HepG2 (cell line): ENCODE measurements around the gene TBC1D22A. TPM values are rescaled to one million over a fixed set of nuclear protein-coding genes. Genes with fewer than 3 reads are reported as not detected.

Experiments
- ATAC-seq: fragments of 200-7000 bp; cut with Tn5 transposase; 3 replicates; pipeline ENCODE4 v1.9.1; 2020; ENCODE audit warnings: mild to moderate bottlenecking, moderate library complexity
- BruUV-seq: library from RNA; stranded (reverse); fragments of 400-500 nt; replicated peaks from 2 replicates; lab custom pipeline; 2021; lab: Mats Ljungman, UMichigan
- CTCF ChIA-PET: fragments of 300-600 bp; formaldehyde crosslinking; extraction: SDS; loops from one replicate; lab custom pipeline; 2021; ENCODE audit warnings: low total read pairs, inconsistent platforms, low intra/inter-chr PET ratio; lab: Yijun Ruan, JAX
- POLR2A ChIA-PET: fragments of 350-600 bp; sonication (Branson Sonifier 250); formaldehyde crosslinking; loops from one replicate; lab custom pipeline; 2020; ENCODE audit warnings: antibody characterized with exemption, inconsistent platforms; lab: Yijun Ruan, JAX
- DNase-seq: peaks from one replicate; pipeline ENCODE4 v3.0.0-alpha.2; 2015; ENCODE audit warnings: low spot score
- FAIRE-seq: peaks from 3 replicates; lab custom pipeline; 2011; peaks lifted over from hg19 to GRCh38; lab: Jason Lieb, UNC
- H2AFZ ChIP-seq: one replicate; pipeline ENCODE4 v1.6.1; 2011; ENCODE audit warnings: low read length, inconsistent platforms
- H3K27ac ChIP-seq: fragments of 300-600 bp; 3 replicates; pipeline ENCODE4 v1.8.0; 2011; ENCODE audit warnings: mixed run types, mild to moderate bottlenecking, mixed read lengths, low read length, inconsistent platforms; ENCODE audit not compliant: insufficient read depth; ENCODE audit errors: extremely low read length
- H3K27me3 ChIP-seq, 2 experiments: fragments of 200-600 bp in 1 of 2; 2 replicates in 1 of 2; 3 replicates in 1 of 2; pipeline versions ENCODE4 v1.6.0 to v1.8.0; 2011; ENCODE audit warnings: low read length in 2 of 2, mild to moderate bottlenecking in 2 of 2, moderate library complexity in 2 of 2, inconsistent platforms in 1 of 2; ENCODE audit not compliant: insufficient read depth in 2 of 2, control insufficient read depth in 1 of 2
- H3K36me3 ChIP-seq, 2 experiments: fragments of 200-600 bp in 1 of 2; replicated peaks in 1 of 2; 2 replicates in 1 of 2; 3 replicates in 1 of 2; pipeline versions ENCODE4 v1.5.1 to v1.8.0; 2011; ENCODE audit warnings: low read length in 2 of 2, inconsistent platforms in 1 of 2; ENCODE audit not compliant: insufficient read depth in 2 of 2, control insufficient read depth in 1 of 2
- H3K4me1 ChIP-seq: 2 replicates; pipeline ENCODE4 v1.5.1; 2012; ENCODE audit warnings: low read length, inconsistent platforms; ENCODE audit not compliant: insufficient read depth
- H3K4me2 ChIP-seq: 2 replicates; pipeline ENCODE4 v1.6.0; 2011; ENCODE audit warnings: low read depth, low read length, inconsistent platforms
- H3K4me3 ChIP-seq, 3 experiments: fragments of 200-600 bp in 1 of 3; sonication (generic), shearing (Covaris generic) in 1 of 3; replicated peaks in 1 of 3; 2 replicates each; pipeline ENCODE4 v1.5.1; 2011 to 2016; ENCODE audit warnings: low read length in 3 of 3, inconsistent platforms in 2 of 3, low read depth in 2 of 3, mild to moderate bottlenecking in 2 of 3, control low read depth in 1 of 3, mixed read lengths in 1 of 3; ENCODE audit not compliant: insufficient read depth in 1 of 3
- H3K79me2 ChIP-seq: one replicate; pipeline ENCODE4 v1.6.1; 2011; ENCODE audit warnings: low read length, inconsistent platforms; ENCODE audit not compliant: insufficient read depth
- H3K9ac ChIP-seq: 2 replicates; pipeline ENCODE4 v1.6.0; 2011; ENCODE audit warnings: mild to moderate bottlenecking, low read depth, low read length, inconsistent platforms; ENCODE audit not compliant: insufficient read depth
- H3K9me3 ChIP-seq: 2 replicates; pipeline ENCODE4 v1.5.1; 2012; ENCODE audit warnings: mild to moderate bottlenecking, low read length
- H4K20me1 ChIP-seq: 2 replicates; pipeline ENCODE4 v1.6.0; 2011; ENCODE audit warnings: inconsistent platforms, mild to moderate bottlenecking, low read length, moderate library complexity; ENCODE audit not compliant: insufficient read depth
- MNT ChIP-seq: fragments of 450-650 bp; IDR thresholded peaks from 2 replicates; pipeline ENCODE4 v1.6.1; 2016
- RFX3 ChIP-seq: IDR thresholded peaks from 2 replicates; pipeline ENCODE4 v1.6.1; 2016; ENCODE audit warnings: missing biosample characterization, missing genetic modification reagents
- TARDBP ChIP-seq: sonication (generic); formaldehyde crosslinking; IDR thresholded peaks from 2 replicates; pipeline ENCODE4 v1.8.0; 2022; ENCODE audit warnings: mild to moderate bottlenecking, missing genetic modification reagents
- TFDP1 ChIP-seq: IDR thresholded peaks from 2 replicates; pipeline ENCODE4 v1.6.1; 2016; ENCODE audit warnings: missing compliant biosample characterization, missing genetic modification reagents, borderline replicate concordance
- ZNF318 ChIP-seq: sonication (generic); formaldehyde crosslinking; IDR thresholded peaks from 2 replicates; pipeline ENCODE4 v1.4.0; 2020; ENCODE audit warnings: mild to moderate bottlenecking, missing genetic modification reagents
- WGBS: methylation state at CpG from one replicate; pipeline ENCODE4 v1.1.6; 2017; ENCODE audit warnings: low lambda C conversion rate; 5-methylcytosine and 5-hydroxymethylcytosine counted together
- in situ Hi-C: cut with HindIII; loops from 2 replicates; pipeline ENCODE4 v1.10.0; 2017; ENCODE audit warnings: low pct_unique_long_range_greater_than_20kb; ENCODE audit not compliant: extremely low pct_ligation_motif_present
- intact Hi-C: fragments of 100-400 bp; cut with micrococcal nuclease; formaldehyde crosslinking; loops from one replicate; pipeline ENCODE4 v1.10.0; 2022; ENCODE audit not compliant: unreplicated experiment
- polyA plus RNA-seq, 8 experiments: library from polyadenylated mRNA; depleted of rRNA in 3 of 8; stranded (reverse) in 7 of 8; unstranded in 1 of 8; fragments of >200 nt; fragmentation: Illumina TruSeq in 4 of 8; extraction: Trizol in 4 of 8; gene quantifications; 2 replicates each; pipeline versions ENCODE4 v1.2.1 to v1.2.3, GENCODE V29; 2011 to 2016; ENCODE audit warnings: low read depth in 4 of 8, missing spikeins in 1 of 8, mixed read lengths in 1 of 8; ENCODE audit not compliant: insufficient read depth in 1 of 8
- total RNA-seq, 5 experiments: library from RNA; depleted of rRNA; stranded (reverse); fragments of >200 nt; fragmentation: Illumina TruSeq; extraction: Trizol; gene quantifications; 2 replicates each; pipeline ENCODE4 v1.2.3, GENCODE V29; 2016; ENCODE audit warnings: low read depth in 1 of 5

TBC1D22A gene
- total and polyA plus RNA-seq, 2 of the 13 experiments (the other 11 are each of a cell fraction or from before 2014, with no cell fraction given): 17.3 to 18.0 TPM

GRCh38 chr22:47006869-47007268 is 244.4 kb downstream of the TBC1D22A start:
- ATAC-seq (no peak), DNase-seq (no peak), FAIRE-seq (no peak)
- peaks cover 19 to 35% of the 10 kb centered on the region in 2 experiments; a peak in 4 of 5 replicates for H3K36me3 ChIP-seq
- BruUV-seq: no TSS peak
- no peak overlapping the region for H3K4me3 ChIP-seq
- in situ Hi-C loops: no loop called here
- no peaks in the 10 kb centered on the region for H3K27me3 ChIP-seq
- ChIA-PET POLR2A (no interaction called here), CTCF (no interaction called here)
- H3K79me2 ChIP-seq: no peaks in the 10 kb centered on the region
- no peaks in the 10 kb centered on the region; the same call in 1 of the 2 replicates for H4K20me1 ChIP-seq
- intact Hi-C loops: no loop called here
- no peak overlapping the region for H3K27ac ChIP-seq
- no peak overlapping the region for H3K9ac ChIP-seq
- no peaks in the 10 kb centered on the region for H3K4me1 ChIP-seq
- peak; percentile 89 for TF ChIP-seq MNT
- TF ChIP-seq RFX3 (CRISPR knock-in tag): no peak
- no peak overlapping the region for H3K4me2 ChIP-seq
- WGBS: 94% methylated on average over 3 of the region's 5 CpGs
- no peak overlapping the region for H2AFZ ChIP-seq
- H3K9me3 ChIP-seq: no peaks in the 10 kb centered on the region

GRCh38 chr22:47007496-47007895 is 245.0 kb downstream of the TBC1D22A start:
- Histone ChIP-seq H3K9ac (no peak overlapping the region), H3K4me2 (no peak overlapping the region), H4K20me1 (no peaks in the 10 kb centered on the region; the same call in 1 of the 2 replicates), H3K79me2 (no peaks in the 10 kb centered on the region), H3K36me3 (peaks cover 19 to 32% of the 10 kb centered on the region in 2 experiments; a peak in 4 of 5 replicates), H3K27ac (no peak overlapping the region), H3K4me3 (no peak overlapping the region), H3K27me3 (no peaks in the 10 kb centered on the region), H3K9me3 (no peaks in the 10 kb centered on the region), H3K4me1 (no peaks in the 10 kb centered on the region), H2AFZ (no peak overlapping the region)
- FAIRE-seq (no peak), DNase-seq (no peak), ATAC-seq (no peak)
- ChIA-PET CTCF (no interaction called here), POLR2A (no interaction called here)
- in situ Hi-C loops: no loop called here
- intact Hi-C loops: no loop called here
- no TSS peak for BruUV-seq
- WGBS: 95% methylated on average over 2 of the region's 2 CpGs
- TF ChIP-seq TFDP1 (CRISPR knock-in tag) (no peak), TARDBP (no peak), ZNF318 (CRISPR knock-in tag) (no peak)
